Uterus (tissue), 2 donors: Measurements from ENCODE around the gene FADD.

Experiments used
- POLR2A ChIP-seq, 2 donors: fragments of 450-650 bp; IDR thresholded peaks; one replicate each; pipeline ENCODE4 v1.6.1; 2016; ENCODE audit warnings: antibody characterized with exemption in 2 of 2, mild to moderate bottlenecking in 1 of 2, moderate library complexity in 1 of 2
- TF ChIP-seq, protein P1 (sequence below), 4 experiments: fragments of 200-600 bp in 2 of 4; fragments of 450-650 bp in 2 of 4; sonication (generic) in 2 of 4; IDR thresholded peaks; one replicate each; pipeline ENCODE4 v1.5.1; 2016 to 2019; ENCODE audit warnings: antibody characterized with exemption in 4 of 4, mild to moderate bottlenecking in 2 of 4, moderate library complexity in 1 of 4

DNA sequence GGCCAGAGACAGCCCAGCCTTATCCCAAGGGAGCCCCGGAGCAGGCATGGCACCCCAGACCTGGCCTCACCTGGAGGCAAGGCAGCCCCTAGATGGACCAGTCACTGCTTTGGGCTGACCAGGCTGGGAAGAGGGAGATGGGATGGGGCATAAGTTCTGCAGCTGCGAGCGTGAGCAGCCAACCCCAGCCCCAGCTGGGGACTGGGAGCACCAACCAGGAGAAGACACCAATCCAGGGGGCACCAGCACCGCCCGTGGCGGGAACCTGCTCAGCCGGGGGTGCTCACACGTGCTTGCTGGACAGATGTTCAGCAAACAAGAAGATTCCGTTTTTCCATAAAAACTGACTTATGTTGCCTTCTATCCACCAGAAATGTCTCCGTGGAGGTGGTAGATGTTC is 16.2 kb upstream of the FADD start:
- TF ChIP-seq, protein P1, sequence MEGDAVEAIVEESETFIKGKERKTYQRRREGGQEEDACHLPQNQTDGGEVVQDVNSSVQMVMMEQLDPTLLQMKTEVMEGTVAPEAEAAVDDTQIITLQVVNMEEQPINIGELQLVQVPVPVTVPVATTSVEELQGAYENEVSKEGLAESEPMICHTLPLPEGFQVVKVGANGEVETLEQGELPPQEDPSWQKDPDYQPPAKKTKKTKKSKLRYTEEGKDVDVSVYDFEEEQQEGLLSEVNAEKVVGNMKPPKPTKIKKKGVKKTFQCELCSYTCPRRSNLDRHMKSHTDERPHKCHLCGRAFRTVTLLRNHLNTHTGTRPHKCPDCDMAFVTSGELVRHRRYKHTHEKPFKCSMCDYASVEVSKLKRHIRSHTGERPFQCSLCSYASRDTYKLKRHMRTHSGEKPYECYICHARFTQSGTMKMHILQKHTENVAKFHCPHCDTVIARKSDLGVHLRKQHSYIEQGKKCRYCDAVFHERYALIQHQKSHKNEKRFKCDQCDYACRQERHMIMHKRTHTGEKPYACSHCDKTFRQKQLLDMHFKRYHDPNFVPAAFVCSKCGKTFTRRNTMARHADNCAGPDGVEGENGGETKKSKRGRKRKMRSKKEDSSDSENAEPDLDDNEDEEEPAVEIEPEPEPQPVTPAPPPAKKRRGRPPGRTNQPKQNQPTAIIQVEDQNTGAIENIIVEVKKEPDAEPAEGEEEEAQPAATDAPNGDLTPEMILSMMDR (IDR thresholded peaks at IDR 0.05): no peak
- TF ChIP-seq POLR2A (IDR thresholded peaks at IDR 0.05): no peak
